Measurements from ENCODE around the gene CHD6.

Gene CHD6

GRCh38 chr20:41418739-41419293 lies 199.4 kb downstream of the CHD6 start:
- no peak for DNase-seq

DNA sequence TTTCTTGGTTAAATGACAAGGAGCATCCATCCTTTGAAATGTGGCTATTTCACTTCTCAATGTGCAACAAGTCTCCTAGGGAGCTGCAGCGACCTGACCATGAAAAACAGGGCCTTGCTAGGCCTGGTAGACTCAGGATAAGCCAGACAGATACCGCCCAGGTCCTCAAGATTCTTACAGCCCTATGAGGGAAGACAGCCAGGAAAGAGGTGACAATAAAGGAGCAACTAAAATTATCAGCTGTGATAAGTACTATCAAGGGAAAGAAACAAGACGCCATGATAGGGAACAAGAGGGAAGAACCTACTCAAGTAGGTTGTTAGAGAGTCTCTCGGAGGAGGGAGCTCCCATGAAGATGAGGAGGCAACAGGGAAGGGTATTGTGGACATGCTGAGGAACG lies 200.1 kb downstream of the CHD6 start:
- no peak for DNase-seq

DNA sequence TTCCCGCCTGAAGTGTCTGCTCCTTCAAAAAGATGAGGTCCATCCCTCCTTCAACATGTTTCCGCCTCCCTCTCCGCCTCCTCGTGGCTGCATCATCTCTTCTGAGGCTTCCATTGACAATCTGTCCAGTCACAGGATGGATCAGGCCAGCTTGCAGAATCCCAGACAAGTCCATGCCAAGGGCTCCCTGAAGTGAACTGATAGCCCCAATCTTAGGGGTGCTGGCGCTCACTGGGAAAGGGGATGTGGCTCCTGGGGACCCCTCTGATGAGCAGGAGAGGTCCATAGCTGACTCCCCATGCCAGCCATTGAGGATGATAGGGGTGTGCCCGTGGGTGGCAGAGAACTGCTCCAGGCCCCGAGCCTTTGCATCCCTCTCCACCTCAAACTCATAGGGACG lies 203.0 kb downstream of the CHD6 start:
- DNase-seq: no peak

DNA sequence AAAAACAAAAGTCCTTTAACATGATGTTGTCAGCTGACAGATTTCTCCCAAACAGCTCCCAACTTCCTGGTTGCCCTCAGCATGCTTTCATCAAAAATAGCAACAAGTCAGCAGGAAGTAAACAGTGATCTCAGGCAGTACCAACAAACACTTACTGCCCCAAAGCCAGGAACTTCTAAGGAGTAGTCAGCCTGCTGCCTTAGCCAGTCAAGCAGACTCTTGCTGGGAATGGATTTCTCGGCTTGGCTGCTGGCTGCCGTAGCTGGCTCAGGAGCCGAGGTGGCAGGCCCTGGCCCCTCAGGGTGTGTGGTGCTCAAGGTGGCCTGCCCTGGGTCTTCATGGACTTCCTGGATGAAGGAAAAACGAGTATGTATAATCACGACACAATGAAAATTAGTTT lies 205.0 kb downstream of the CHD6 start:
- no peak for DNase-seq

DNA sequence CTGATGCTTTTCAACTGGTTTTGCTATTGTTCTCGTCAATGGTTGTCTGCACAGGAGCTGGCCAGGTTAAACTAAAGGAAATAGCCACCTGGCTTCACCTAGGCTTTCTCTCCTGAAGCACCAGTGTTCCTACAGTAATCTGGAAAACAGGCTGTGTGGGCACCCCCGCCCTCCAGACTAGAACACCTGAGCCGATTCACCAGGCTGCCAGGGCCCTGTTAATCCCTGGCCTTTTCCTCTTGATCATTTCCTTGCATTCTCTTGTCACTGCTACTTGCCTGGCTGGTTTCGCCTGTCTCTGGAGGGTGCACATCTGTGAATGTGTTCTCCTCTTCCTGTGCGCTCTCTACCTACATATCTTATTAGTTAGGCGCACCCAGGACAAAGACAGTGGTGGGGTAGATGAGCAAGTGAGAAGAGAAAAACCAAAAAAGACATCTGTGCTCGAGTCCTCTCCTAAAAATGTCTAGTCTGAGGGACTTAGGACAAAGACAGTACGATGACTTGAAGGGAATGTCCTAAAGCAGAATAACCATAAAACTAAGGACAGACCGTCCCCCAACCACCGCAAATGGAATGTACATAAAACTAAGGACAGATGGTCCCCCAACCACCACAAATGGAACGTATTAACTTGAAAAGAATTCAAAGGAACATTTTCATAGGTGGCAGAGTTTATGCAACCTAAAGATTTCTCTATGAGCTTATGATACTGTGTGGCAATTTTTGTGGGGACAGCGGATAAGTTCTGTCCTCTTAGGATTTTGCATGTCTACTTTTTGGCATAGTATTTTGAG lies 205.7 kb downstream of the CHD6 start:
- DNase-seq: no peak

- no peak for DNase-seq
Measured at GRCh38 chr20:41411391-41411847, 206.8 kb downstream of the CHD6 start.

- DNase-seq: no peak
Measured at GRCh38 chr20:41408986-41409385, 209.2 kb downstream of the CHD6 start.

GRCh38 chr20:41408156-41408794 lies 209.9 kb downstream of the CHD6 start:
- no peak for DNase-seq

- no peak for DNase-seq
Measured at GRCh38 chr20:41407607-41408006, 210.6 kb downstream of the CHD6 start.

- no peak for DNase-seq
Measured at GRCh38 chr20:41406896-41407444, 211.2 kb downstream of the CHD6 start.

GRCh38 chr20:41406353-41406752 lies 211.8 kb downstream of the CHD6 start:
- DNase-seq: no peak

DNA sequence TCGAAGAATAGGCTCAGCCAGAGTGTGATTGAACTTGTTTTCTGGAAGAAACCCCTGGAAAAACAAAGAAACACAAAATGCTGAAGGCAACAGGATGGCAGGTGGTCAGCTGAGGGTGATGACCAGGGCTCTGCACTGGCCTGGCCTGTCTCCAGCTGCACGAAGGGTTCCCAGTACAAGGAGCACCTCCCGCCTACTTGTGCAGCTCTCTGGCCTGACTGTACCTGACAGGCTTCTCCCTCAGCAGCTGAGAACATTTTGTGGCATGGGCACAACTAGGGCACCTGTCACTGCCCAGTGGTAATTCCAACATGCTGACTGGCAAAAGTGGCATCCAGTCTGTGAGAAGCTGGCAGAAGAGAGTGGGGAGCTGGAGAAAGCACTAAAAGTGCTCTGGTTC lies 212.7 kb downstream of the CHD6 start:
- DNase-seq: no peak

- DNase-seq: no peak
Measured at GRCh38 chr20:41403604-41404003, 214.6 kb downstream of the CHD6 start.

- no peak for DNase-seq
Measured at GRCh38 chr20:41398408-41398807, 219.8 kb downstream of the CHD6 start.

DNA sequence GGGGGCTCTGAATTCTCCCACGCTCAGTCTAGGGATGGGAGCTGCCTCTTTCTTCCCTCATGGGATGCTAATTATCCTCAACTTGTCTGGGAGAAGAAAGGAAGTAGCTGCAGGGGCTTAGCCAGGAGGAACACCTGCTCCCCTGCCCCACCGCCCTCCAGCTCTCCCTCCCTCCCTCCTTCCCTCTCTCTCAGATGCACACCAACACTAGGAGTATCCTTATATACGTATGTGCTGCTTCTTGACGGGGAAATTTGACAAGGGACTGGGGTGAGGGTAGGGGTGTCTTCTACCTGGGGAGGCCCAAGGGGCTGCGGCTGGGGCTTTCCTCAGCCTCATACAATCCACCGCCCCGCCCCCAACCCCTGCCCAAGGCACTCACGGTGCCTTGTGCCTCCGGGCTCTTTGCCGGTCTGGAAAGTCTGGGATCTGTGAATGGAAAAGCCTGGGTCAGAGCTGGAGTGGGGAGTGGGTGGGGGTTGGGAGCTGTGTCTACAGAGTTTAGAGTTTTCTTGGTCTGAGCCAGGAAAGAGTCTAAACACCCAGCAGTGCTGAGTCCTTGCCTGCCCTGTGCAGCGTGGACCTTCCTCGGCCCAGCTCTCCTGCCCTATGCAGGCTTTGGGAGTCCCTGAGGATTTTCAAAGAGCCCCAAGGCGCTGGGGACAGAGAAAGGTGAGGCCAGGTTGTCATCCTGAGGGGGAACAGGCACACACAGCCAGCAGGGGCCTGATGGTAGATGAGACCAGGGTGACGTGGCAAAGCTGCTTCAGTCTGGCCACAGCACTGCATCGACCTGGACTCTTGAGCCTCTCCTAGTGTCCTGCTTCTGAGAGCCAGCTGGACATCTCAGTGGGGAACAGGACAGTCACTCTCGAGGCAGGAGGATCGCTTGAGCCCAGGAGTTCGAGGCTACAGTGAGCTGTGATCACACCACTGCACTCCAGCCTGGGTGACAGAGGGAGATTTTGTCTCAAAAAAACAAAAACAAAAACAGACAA lies 222.2 kb downstream of the CHD6 start:
- no peak for DNase-seq

- DNase-seq: no peak
Measured at GRCh38 chr20:41394931-41395666, 223.1 kb downstream of the CHD6 start.

DNA sequence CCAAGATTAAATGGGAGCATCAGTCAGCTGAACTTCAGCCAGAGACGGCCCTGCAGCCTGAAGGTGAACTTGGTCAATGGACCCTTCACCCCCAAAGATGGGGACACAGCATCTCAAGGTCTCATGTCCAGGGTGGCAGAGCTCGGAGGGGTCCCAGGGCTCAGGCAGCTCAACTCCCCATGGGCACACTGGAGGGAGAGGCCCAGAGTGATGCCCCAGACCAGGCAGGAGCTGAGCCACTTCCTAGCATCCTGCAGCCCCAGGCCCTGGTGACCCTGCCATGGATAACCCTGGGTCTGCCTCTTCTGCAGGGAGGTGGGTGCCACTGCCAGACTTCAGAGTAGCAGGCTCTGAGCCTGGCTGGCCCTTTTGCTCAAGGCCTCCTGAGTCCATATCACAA lies 224.1 kb downstream of the CHD6 start:
- DNase-seq: no peak

DNA sequence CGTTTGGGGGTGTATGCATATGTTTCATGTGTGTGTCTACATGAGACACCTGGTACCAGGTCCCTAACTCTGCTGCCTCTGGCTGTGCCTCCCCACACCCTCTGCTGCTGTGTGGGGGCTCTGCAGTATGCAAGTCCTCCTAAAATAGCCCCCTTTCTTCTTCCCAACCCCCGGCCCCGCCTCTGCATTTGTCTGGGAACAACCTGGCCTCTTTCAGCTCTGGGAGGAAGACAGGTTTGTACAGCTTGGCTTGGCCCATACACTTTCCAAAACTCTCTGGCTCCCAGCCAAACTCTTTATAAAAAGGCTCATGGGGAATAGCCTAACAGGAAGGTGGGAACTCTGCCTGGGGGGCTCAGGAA lies 224.5 kb downstream of the CHD6 start:
- no peak for DNase-seq

- DNase-seq: no peak
Measured at GRCh38 chr20:41392871-41393704, 225.1 kb downstream of the CHD6 start.

- no peak for DNase-seq
Measured at GRCh38 chr20:41392295-41392694, 225.9 kb downstream of the CHD6 start.

GRCh38 chr20:41391587-41392001 lies 226.6 kb downstream of the CHD6 start:
- no peak for DNase-seq

Measured in central memory CD4-positive, alpha-beta T cell (primary cell).